Measurements from ENCODE around the gene BCL6. TPM values are rescaled to one million over a fixed set of nuclear protein-coding genes. Genes with fewer than 3 reads are reported as not detected.

Gene BCL6
- total and polyA plus RNA-seq, 2 of the 8 experiments (the other 6 are each of a cell fraction or from before 2014, with no cell fraction given), result 5.7 to 10.4 TPM

DNA sequence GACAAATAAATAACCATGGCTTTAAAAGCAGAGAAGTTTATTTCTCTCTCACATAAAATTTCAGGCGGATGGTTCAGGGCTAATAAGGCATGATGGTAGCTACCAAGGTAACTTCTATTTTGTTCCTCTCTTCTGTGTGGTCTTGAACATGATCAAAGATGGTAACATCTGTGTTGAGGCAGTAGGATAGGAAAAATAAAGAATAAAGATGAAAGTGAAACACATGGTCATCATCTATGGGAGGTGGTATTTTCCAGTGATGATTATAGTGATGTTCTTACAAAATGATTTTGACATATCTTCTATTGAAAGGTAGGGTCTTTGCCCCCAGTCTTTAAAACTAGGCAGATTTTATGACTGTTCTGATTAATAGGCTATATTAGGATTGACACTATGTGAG lies 60.8 kb downstream of the BCL6 start:
- Histone ChIP-seq H3K4ac (replicated peaks; ENCODE audit: insufficient read length, low read depth, low read length) (no peak overlapping the region), H2BK15ac (ENCODE audit: low read length) (no peak overlapping the region), H2BK12ac (ENCODE audit: low read depth, low read length) (no peak overlapping the region), H2BK120ac (replicated peaks; ENCODE audit: low read depth, low read length) (no peak overlapping the region), H4K91ac (replicated peaks; ENCODE audit: insufficient read length, low read length) (no peak overlapping the region), H3K23ac (ENCODE audit: insufficient read length) (no peak overlapping the region), H3K9ac (replicated peaks in 1 of 4; ENCODE audit: extremely low read depth in 1 of 4, low read depth in 3 of 4, low read length in 3 of 4) (no peak overlapping the region), H3K27me3 (replicated peaks in 1 of 4; ENCODE audit: control insufficient read depth in 3 of 4, extremely low read depth in 1 of 4, insufficient read depth in 3 of 4, low read length in 3 of 4) (no peaks in the 10 kb centered on the region), H3K4me1 (replicated peaks in 1 of 4; ENCODE audit: control insufficient read depth in 3 of 4, insufficient read depth in 4 of 4, low read length in 3 of 4) (no peaks in the 10 kb centered on the region), H3K56ac (replicated peaks; ENCODE audit: insufficient read length, low read depth, low read length) (no peak overlapping the region), H3K14ac (ENCODE audit: insufficient read length) (no peak overlapping the region), H2AK5ac (ENCODE audit: low read depth, low read length) (no peak overlapping the region), H3K4me3 (ENCODE audit: extremely low read depth in 1 of 4, insufficient read depth in 2 of 4, low read depth in 3 of 4, low read length in 4 of 4) (no peak overlapping the region), H3K18ac (ENCODE audit: extremely low read depth, low read length) (no peak overlapping the region), H3K9me3 (ENCODE audit: insufficient read depth in 2 of 2, low read depth in 1 of 2, low read length in 1 of 2) (peaks cover 3 to 7% of the 10 kb centered on the region in 2 experiments; a peak in 3 of 4 replicates), H2BK5ac (ENCODE audit: low read depth, low read length) (no peak overlapping the region), H3K4me2 (ENCODE audit: insufficient read depth in 1 of 2, low read depth in 2 of 2, low read length in 2 of 2) (no peak overlapping the region), H4K8ac (ENCODE audit: extremely low read depth, insufficient read depth, low read length) (no peak overlapping the region), H3K79me1 (ENCODE audit: low read depth, low read length) (no peaks in the 10 kb centered on the region), H2AFZ (ENCODE audit: low read length) (no peak overlapping the region), H4K5ac (ENCODE audit: insufficient read length, low read depth, low read length) (no peak overlapping the region), H3K27ac (ENCODE audit: low read depth, low read length) (no peak overlapping the region), H3K79me2 (ENCODE audit: control insufficient read depth in 1 of 2, insufficient read depth in 2 of 2, low read length in 2 of 2) (no peaks in the 10 kb centered on the region), H2BK20ac (ENCODE audit: low read length) (no peak overlapping the region), H4K20me1 (replicated peaks in 1 of 2; ENCODE audit: control insufficient read depth in 1 of 2, insufficient read depth in 2 of 2, low read length in 2 of 2) (no peaks in the 10 kb centered on the region), H3K36me3 (ENCODE audit: control insufficient read depth in 2 of 4, insufficient read depth in 4 of 4, low read length in 3 of 4) (no peaks in the 10 kb centered on the region), H3K23me2 (ENCODE audit: low read depth, low read length) (no peaks in the 10 kb centered on the region)
- FAIRE-seq (no peak), DNase-seq (ENCODE audit: low read depth in 1 of 2, low spot score in 2 of 2) (no peak)
- ChIA-PET POLR2A (ENCODE audit: partially characterized antibody) (no interaction called here), CTCF (ENCODE audit: partially characterized antibody) (interaction anchor here (1.2 to 20.1 kb wide), 2 partner anchors 357 to 461 kb away, joined by 3 to 947 read pairs; no protein-coding TSS in a partner anchor)
- WGBS, 2 experiments (ENCODE audit: extremely low coverage in 1 of 2, insufficient coverage in 1 of 2, insufficient read length in 1 of 2, insufficient replicate concordance in 2 of 2, low coverage in 1 of 2, low lambda C conversion rate in 2 of 2, missing lambda C conversion rate in 1 of 2), result 95% methylated on average over 1 of the region's 1 CpG; no CpG with 5 or more reads in 1 of the 2 experiments
- TF ChIP-seq RBBP5 (IDR thresholded peaks at IDR 0.05; ENCODE audit: borderline replicate concordance, low read depth, low read length) (no peak), SIN3A (conservative IDR thresholded peaks at IDR 0.05 in 1 of 2, IDR thresholded peaks at IDR 0.05 in 1 of 2; ENCODE audit: low read depth in 1 of 2, low read length in 2 of 2) (no peak)
